H9 (cell line): ENCODE data around the gene CHSY1. TPM values are rescaled to one million over a fixed set of nuclear protein-coding genes. Genes with fewer than 3 reads are reported as not detected.
A peak's percentile ranks its signal among the peaks of the same experiment; 100 is the strongest.

Experiments used
- DNase-seq: peaks from one replicate; pipeline ENCODE4 v3.0.0-alpha.2; 2017
- H2AFZ ChIP-seq: one replicate; pipeline ENCODE4 v1.6.1; 2013; ENCODE audit warnings: mild to moderate bottlenecking, low read length, control low read depth, moderate library complexity
- H2AK5ac ChIP-seq: 2 replicates; pipeline ENCODE4 v1.6.1; 2013; ENCODE audit warnings: low read length, control low read depth, mixed read lengths; ENCODE audit not compliant: insufficient read length
- H2BK120ac ChIP-seq: one replicate; pipeline ENCODE4 v1.6.1; 2013; ENCODE audit warnings: low read depth, mild to moderate bottlenecking, low read length, control low read depth, inconsistent platforms; ENCODE audit not compliant: poor library complexity, severe bottlenecking
- H2BK12ac ChIP-seq: 2 replicates; pipeline ENCODE4 v1.6.1; 2013; ENCODE audit warnings: low read length, control low read depth, mixed read lengths, low read depth; ENCODE audit not compliant: insufficient read length
- H2BK15ac ChIP-seq: 2 replicates; pipeline ENCODE4 v1.6.1; 2013; ENCODE audit warnings: low read depth, low read length, control low read depth
- H2BK20ac ChIP-seq: one replicate; pipeline ENCODE4 v1.6.1; 2013; ENCODE audit warnings: low read depth, mild to moderate bottlenecking, low read length, control low read depth, inconsistent platforms; ENCODE audit not compliant: poor library complexity, severe bottlenecking
- H2BK5ac ChIP-seq: 2 replicates; pipeline ENCODE4 v1.6.1; 2013; ENCODE audit warnings: low read length, control low read depth, mixed read lengths; ENCODE audit not compliant: insufficient read length
- H3K14ac ChIP-seq: 2 replicates; pipeline ENCODE4 v1.6.1; 2013; ENCODE audit warnings: low read length, control low read depth; ENCODE audit not compliant: insufficient read depth
- H3K18ac ChIP-seq: 2 replicates; pipeline ENCODE4 v1.6.1; 2013; ENCODE audit warnings: low read depth, mild to moderate bottlenecking, mixed read lengths, low read length, control low read depth; ENCODE audit not compliant: insufficient read length
- H3K23ac ChIP-seq: 2 replicates; pipeline ENCODE4 v1.6.1; 2013; ENCODE audit warnings: low read length, control low read depth, mixed read lengths, low read depth; ENCODE audit not compliant: insufficient read length
- H3K23me2 ChIP-seq: 2 replicates; pipeline ENCODE4 v1.6.1; 2013; ENCODE audit warnings: low read depth, mild to moderate bottlenecking, mixed read lengths, low read length, control low read depth; ENCODE audit not compliant: insufficient read length, poor library complexity, severe bottlenecking
- H3K27ac ChIP-seq: 2 replicates; pipeline ENCODE4 v1.5.1; 2013; ENCODE audit warnings: low read length, control low read depth, mixed read lengths, low read depth; ENCODE audit not compliant: insufficient read length
- H3K27me3 ChIP-seq: 2 replicates; pipeline ENCODE4 v1.6.1; 2013; ENCODE audit warnings: low read length, control low read depth, inconsistent platforms; ENCODE audit not compliant: insufficient read depth
- H3K4ac ChIP-seq: 2 replicates; pipeline ENCODE4 v1.6.1; 2013; ENCODE audit warnings: low read depth, mild to moderate bottlenecking, control low read depth, inconsistent platforms, low read length, moderate library complexity
- H3K4me1 ChIP-seq: 2 replicates; pipeline ENCODE4 v1.6.1; 2013; ENCODE audit warnings: low read length, control low read depth, inconsistent platforms; ENCODE audit not compliant: insufficient read depth
- H3K4me2 ChIP-seq: 2 replicates; pipeline ENCODE4 v1.6.1; 2013; ENCODE audit warnings: low read length, control low read depth, mixed read lengths; ENCODE audit not compliant: insufficient read length, insufficient read depth
- H3K56ac ChIP-seq: 2 replicates; pipeline ENCODE4 v1.6.1; 2013; ENCODE audit warnings: low read depth, mild to moderate bottlenecking, mixed read lengths, low read length, control low read depth; ENCODE audit not compliant: insufficient read length
- H3K79me1 ChIP-seq: 2 replicates; pipeline ENCODE4 v1.6.1; 2013; ENCODE audit warnings: low read depth, mild to moderate bottlenecking, moderate library complexity, low read length, control low read depth, inconsistent platforms; ENCODE audit not compliant: insufficient read depth, poor library complexity, severe bottlenecking
- H3K79me2 ChIP-seq: 2 replicates; pipeline ENCODE4 v1.6.1; 2013; ENCODE audit warnings: low read length, control low read depth, inconsistent platforms; ENCODE audit not compliant: insufficient read depth
- H3K9ac ChIP-seq: 2 replicates; pipeline ENCODE4 v1.6.1; 2013; ENCODE audit warnings: low read length, control low read depth, mixed read lengths; ENCODE audit not compliant: insufficient read length; ENCODE audit errors: extremely low read depth
- H3K9me3 ChIP-seq: one replicate; pipeline ENCODE4 v1.6.1; 2013; ENCODE audit warnings: low read depth, low read length, inconsistent platforms; ENCODE audit not compliant: control insufficient read depth
- H3T11ph ChIP-seq: one replicate; pipeline ENCODE4 v1.6.1; 2013; ENCODE audit warnings: mild to moderate bottlenecking, low read length, control low read depth, inconsistent platforms
- H4K20me1 ChIP-seq: one replicate; pipeline ENCODE4 v1.6.1; 2013; ENCODE audit not compliant: control insufficient read depth, insufficient read length, insufficient read depth
- H4K5ac ChIP-seq: 2 replicates; pipeline ENCODE4 v1.6.1; 2013; ENCODE audit warnings: low read depth, mild to moderate bottlenecking, mixed read lengths, low read length, control low read depth; ENCODE audit not compliant: insufficient read length
- H4K8ac ChIP-seq: replicated peaks from 2 replicates; pipeline ENCODE4 v1.6.1; 2013; ENCODE audit warnings: low read length, control low read depth, mixed read lengths, low read depth; ENCODE audit not compliant: insufficient read length
- H4K91ac ChIP-seq: 2 replicates; pipeline ENCODE4 v1.6.1; 2013; ENCODE audit warnings: low read depth, mild to moderate bottlenecking, moderate library complexity, mixed read lengths, low read length, control low read depth; ENCODE audit not compliant: insufficient read length
- H3K27ac Mint-ChIP-seq, 3 experiments: 2 replicates in 2 of 3; 3 replicates in 1 of 3; pipeline ENCODE4 v1.8.0; 2020 to 2021; ENCODE audit warnings: mixed read lengths in 3 of 3, mild to moderate bottlenecking in 1 of 3, moderate library complexity in 1 of 3
- H3K27me3 Mint-ChIP-seq: 2 replicates; pipeline ENCODE4 v1.8.0; 2021; ENCODE audit warnings: low read depth, mild to moderate bottlenecking, moderate library complexity, mixed read lengths
- H3K36me3 Mint-ChIP-seq, 3 experiments: 2 replicates in 2 of 3; 3 replicates in 1 of 3; pipeline ENCODE4 v1.8.0; 2020 to 2021; ENCODE audit warnings: low read depth in 3 of 3, mixed read lengths in 3 of 3; ENCODE audit not compliant: insufficient read depth in 1 of 3
- H3K4me1 Mint-ChIP-seq, 2 experiments: 2 replicates each; pipeline ENCODE4 v1.8.0; 2020; ENCODE audit warnings: mixed read lengths in 2 of 2
- H3K4me3 Mint-ChIP-seq, 2 experiments: 2 replicates in 1 of 2; 3 replicates in 1 of 2; pipeline ENCODE4 v1.8.0; 2020 to 2021; ENCODE audit warnings: mild to moderate bottlenecking in 2 of 2, mixed read lengths in 2 of 2, moderate library complexity in 1 of 2
- H3K9me3 Mint-ChIP-seq, 2 experiments: 2 replicates in 1 of 2; 3 replicates in 1 of 2; pipeline ENCODE4 v1.8.0; 2020; ENCODE audit warnings: mild to moderate bottlenecking in 2 of 2, mixed read lengths in 2 of 2, moderate library complexity in 1 of 2
- WGBS: extraction: QIAGEN DNeasy Blood & Tissue Kit; methylation state at CpG from one replicate; pipeline ENCODE4 v1.1.7; 2013; ENCODE audit warnings: missing lambda C conversion rate, low lambda C conversion rate, mixed read lengths; ENCODE audit not compliant: insufficient read length; ENCODE audit errors: extremely low coverage; 5-methylcytosine and 5-hydroxymethylcytosine counted together
- total RNA-seq: library from RNA; stranded (reverse); gene quantifications from 2 replicates; pipeline ENCODE4 v1.2.1, GENCODE V29; 2021
- TF ChIP-seq, protein P1 (sequence below): fragments of 200-600 bp; sonication (generic); conservative IDR thresholded peaks from 3 replicates; pipeline ENCODE4 v1.8.0; 2021; ENCODE audit warnings: antibody characterized with exemption, mild to moderate bottlenecking

Gene CHSY1
- total RNA-seq, 1 experiment from 2014 or later, result 68.3 TPM

DNA sequence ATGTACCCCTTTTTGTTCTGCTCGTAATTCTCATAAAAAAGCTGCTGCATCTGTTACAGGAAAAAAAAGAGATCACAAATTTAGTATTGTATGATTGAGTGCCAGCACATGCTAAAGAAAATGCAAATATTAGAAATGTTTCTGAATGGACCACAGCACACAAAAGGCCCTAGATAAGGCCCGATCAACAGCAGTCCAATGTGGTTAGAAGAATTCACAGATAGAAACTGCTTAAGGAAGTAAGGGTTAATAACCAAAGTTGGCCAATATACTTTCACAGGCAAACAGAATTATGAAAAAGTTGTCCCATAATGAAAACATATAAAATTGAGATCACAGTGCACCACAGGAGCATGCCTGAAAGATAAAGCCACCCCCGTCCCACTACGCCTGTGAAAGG, 72.9 kb downstream of the CHSY1 start:
- Histone ChIP-seq H3K23me2 (no peaks in the 10 kb centered on the region), H3K56ac (no peak overlapping the region), H2BK15ac (no peak overlapping the region), H3K27ac (no peak overlapping the region), H3K9me3 (no peaks in the 10 kb centered on the region), H3K27me3 (no peaks in the 10 kb centered on the region), H2BK20ac (no peak overlapping the region), H2BK12ac (no peak overlapping the region), H2AK5ac (no peak overlapping the region), H4K20me1 (no peaks in the 10 kb centered on the region), H4K91ac (no peak overlapping the region), H3K4me2 (no peak overlapping the region), H3K4ac (no peak overlapping the region), H4K8ac (no peak overlapping the region), H3K23ac (no peak overlapping the region), H3K79me2 (no peaks in the 10 kb centered on the region; the same call in 1 of the 2 replicates), H2BK120ac (no peak overlapping the region), H3K14ac (no peak overlapping the region), H3K4me1 (no peaks in the 10 kb centered on the region), H3T11ph (no peak overlapping the region), H3K9ac (no peak overlapping the region), H4K5ac (no peak overlapping the region), H2AFZ (no peak overlapping the region), H3K79me1 (peaks cover 9% of the 10 kb centered on the region), H3K18ac (no peak overlapping the region), H2BK5ac (no peak overlapping the region)
- TF ChIP-seq, protein P1, sequence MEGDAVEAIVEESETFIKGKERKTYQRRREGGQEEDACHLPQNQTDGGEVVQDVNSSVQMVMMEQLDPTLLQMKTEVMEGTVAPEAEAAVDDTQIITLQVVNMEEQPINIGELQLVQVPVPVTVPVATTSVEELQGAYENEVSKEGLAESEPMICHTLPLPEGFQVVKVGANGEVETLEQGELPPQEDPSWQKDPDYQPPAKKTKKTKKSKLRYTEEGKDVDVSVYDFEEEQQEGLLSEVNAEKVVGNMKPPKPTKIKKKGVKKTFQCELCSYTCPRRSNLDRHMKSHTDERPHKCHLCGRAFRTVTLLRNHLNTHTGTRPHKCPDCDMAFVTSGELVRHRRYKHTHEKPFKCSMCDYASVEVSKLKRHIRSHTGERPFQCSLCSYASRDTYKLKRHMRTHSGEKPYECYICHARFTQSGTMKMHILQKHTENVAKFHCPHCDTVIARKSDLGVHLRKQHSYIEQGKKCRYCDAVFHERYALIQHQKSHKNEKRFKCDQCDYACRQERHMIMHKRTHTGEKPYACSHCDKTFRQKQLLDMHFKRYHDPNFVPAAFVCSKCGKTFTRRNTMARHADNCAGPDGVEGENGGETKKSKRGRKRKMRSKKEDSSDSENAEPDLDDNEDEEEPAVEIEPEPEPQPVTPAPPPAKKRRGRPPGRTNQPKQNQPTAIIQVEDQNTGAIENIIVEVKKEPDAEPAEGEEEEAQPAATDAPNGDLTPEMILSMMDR, result no peak
- no CpG with 5 or more reads among the region's 4 CpGs for WGBS
- peaks cover 34 to 66% (median 51%) of the 10 kb centered on the region in 3 experiments for H3K36me3 Mint-ChIP-seq
- no peaks in the 10 kb centered on the region; the same call in 1 of the 2 replicates for H3K27me3 Mint-ChIP-seq
- peaks cover 31 to 40% of the 10 kb centered on the region in 2 experiments for H3K4me1 Mint-ChIP-seq
- DNase-seq, result no peak
- peak overlapping the region in 2 of 3 experiments; percentile 15 to 74; a peak in 3 of 7 replicates for H3K27ac Mint-ChIP-seq
- no peaks in the 10 kb centered on the region for H3K9me3 Mint-ChIP-seq
- no peak overlapping the region for H3K4me3 Mint-ChIP-seq
